CD14-positive monocyte (primary cell): ENCODE measurements around the gene ZNF774. TPM values are rescaled to one million over a fixed set of nuclear protein-coding genes. Genes with fewer than 3 reads are reported as not detected.

Experiments used
- DNase-seq, 3 donors: peaks; one replicate each; pipeline ENCODE4 v3.0.0-alpha.2; 2011 to 2022
- H2AFZ ChIP-seq: 2 replicates; pipeline ENCODE4 v1.6.0; 2012; ENCODE audit warnings: mild to moderate bottlenecking, low read depth, low read length, inconsistent platforms; ENCODE audit not compliant: insufficient read depth, poor library complexity, severe bottlenecking
- H3K27ac ChIP-seq, 2 donors: 1 replicate in 1 of 2; 2 replicates in 1 of 2; pipeline ENCODE4 v1.5.1; 2012 to 2013; ENCODE audit warnings: low read length in 2 of 2, control low read depth in 1 of 2, inconsistent platforms in 1 of 2, low read depth in 1 of 2, mild to moderate bottlenecking in 1 of 2
- H3K27me3 ChIP-seq, 2 donors: one replicate each; pipeline versions ENCODE4 v1.6.0 to v1.6.1; 2011 to 2013; ENCODE audit warnings: low read length in 2 of 2; ENCODE audit not compliant: control insufficient read depth in 2 of 2, insufficient read depth in 2 of 2
- H3K36me3 ChIP-seq, 2 donors: replicated peaks in 1 of 2; 1 replicate in 1 of 2; 2 replicates in 1 of 2; pipeline versions ENCODE4 v1.5.1 to v1.6.1; 2012 to 2013; ENCODE audit warnings: low read length in 2 of 2, control low read depth in 1 of 2, inconsistent platforms in 1 of 2, mild to moderate bottlenecking in 1 of 2; ENCODE audit not compliant: insufficient read depth in 2 of 2, control insufficient read depth in 1 of 2
- H3K4me1 ChIP-seq, 2 donors: 1 replicate in 1 of 2; 2 replicates in 1 of 2; pipeline versions ENCODE4 v1.5.1 to v1.6.1; 2012 to 2013; ENCODE audit warnings: low read length in 2 of 2, control low read depth in 1 of 2, inconsistent platforms in 1 of 2, mild to moderate bottlenecking in 1 of 2, moderate library complexity in 1 of 2; ENCODE audit not compliant: insufficient read depth in 2 of 2, control insufficient read depth in 1 of 2
- H3K4me2 ChIP-seq: replicated peaks from 2 replicates; pipeline ENCODE3; 2012; ENCODE audit warnings: low read length, moderate library complexity, mild to moderate bottlenecking; ENCODE audit not compliant: poor library complexity, severe bottlenecking; ENCODE audit errors: extremely low read depth
- H3K4me3 ChIP-seq, 3 experiments: fragments of 200-600 bp in 1 of 3; sonication (generic) in 1 of 3; replicated peaks in 1 of 3; 1 replicate in 2 of 3; 2 replicates in 1 of 3; pipeline ENCODE4 v1.5.1; 2011 to 2013; ENCODE audit warnings: low read length in 3 of 3, mild to moderate bottlenecking in 3 of 3, control low read depth in 2 of 3, low read depth in 2 of 3, inconsistent platforms in 1 of 3, moderate library complexity in 1 of 3
- H3K79me2 ChIP-seq: 2 replicates; pipeline ENCODE4 v1.6.0; 2012; ENCODE audit warnings: mild to moderate bottlenecking, control low read depth, inconsistent platforms, low read length, moderate library complexity; ENCODE audit not compliant: insufficient read depth
- H3K9ac ChIP-seq: 2 replicates; pipeline ENCODE4 v1.6.0; 2017; ENCODE audit warnings: low read length, mild to moderate bottlenecking; ENCODE audit not compliant: insufficient read depth, poor library complexity, severe bottlenecking
- H3K9me3 ChIP-seq, 2 donors: replicated peaks in 1 of 2; 1 replicate in 1 of 2; 2 replicates in 1 of 2; pipeline versions ENCODE4 v1.5.1 to v1.6.1; 2012 to 2013; ENCODE audit warnings: low read length in 2 of 2, control low read depth in 1 of 2; ENCODE audit not compliant: control insufficient read depth in 1 of 2, insufficient read depth in 1 of 2
- H4K20me1 ChIP-seq: 2 replicates; pipeline ENCODE4 v1.6.0; 2012; ENCODE audit warnings: mild to moderate bottlenecking, low read length, control low read depth, moderate library complexity; ENCODE audit not compliant: insufficient read depth
- H3K27ac Mint-ChIP-seq, 7 donors: one replicate each; pipeline ENCODE4 v1.8.0; 2020; ENCODE audit warnings: mild to moderate bottlenecking in 7 of 7, mixed read lengths in 7 of 7, moderate library complexity in 6 of 7, inconsistent platforms in 2 of 7
- H3K27me3 Mint-ChIP-seq, 3 donors: one replicate each; pipeline ENCODE4 v1.8.0; 2021 to 2022; ENCODE audit warnings: low read depth in 3 of 3, mild to moderate bottlenecking in 3 of 3, mixed read lengths in 3 of 3, moderate library complexity in 3 of 3, inconsistent platforms in 1 of 3
- H3K36me3 Mint-ChIP-seq, 2 donors: one replicate each; pipeline ENCODE4 v1.8.0; 2020; ENCODE audit warnings: mixed read lengths in 2 of 2, inconsistent platforms in 1 of 2, mild to moderate bottlenecking in 1 of 2
- H3K4me1 Mint-ChIP-seq: one replicate; pipeline ENCODE4 v1.8.0; 2020; ENCODE audit warnings: mild to moderate bottlenecking, mixed read lengths
- H3K4me3 Mint-ChIP-seq, 2 donors: one replicate each; pipeline ENCODE4 v1.8.0; 2020; ENCODE audit warnings: mild to moderate bottlenecking in 2 of 2, mixed read lengths in 2 of 2, moderate library complexity in 1 of 2
- H3K9me3 Mint-ChIP-seq, 7 donors: one replicate each; pipeline ENCODE4 v1.8.0; 2020 to 2022; ENCODE audit warnings: mixed read lengths in 7 of 7, mild to moderate bottlenecking in 6 of 7, moderate library complexity in 6 of 7, inconsistent platforms in 2 of 7
- CTCF ChIP-seq: fragments of 200-600 bp; IDR thresholded peaks from one replicate; pipeline ENCODE4 v1.8.0; 2022; ENCODE audit warnings: antibody characterized with exemption, mild to moderate bottlenecking
- WGBS: methylation state at CpG from one replicate; pipeline ENCODE4 v1.1.5; 2013; ENCODE audit warnings: missing lambda C conversion rate; ENCODE audit not compliant: insufficient coverage; 5-methylcytosine and 5-hydroxymethylcytosine counted together
- intact Hi-C, 2 donors: fragments of 100-400 bp; cut with micrococcal nuclease; formaldehyde crosslinking; loops; one replicate each; pipeline versions ENCODE4 v1.15.0 to v1.15.1; 2023
- polyA plus RNA-seq, 3 donors: library from polyadenylated mRNA; depleted of rRNA in 1 of 3; unstranded in 2 of 3; stranded (reverse) in 1 of 3; fragments of 300-500 nt in 2 of 3; fragments of >200 nt in 1 of 3; fragmentation: Illumina TruSeq in 2 of 3; gene quantifications; 1 replicate in 2 of 3; 2 replicates in 1 of 3; pipeline ENCODE4 v1.2.3, GENCODE V29; 2012 to 2021

The ZNF774 gene
- polyA plus RNA-seq, 3 donors, result 0.12 to 0.23 TPM; not detected in 1

- no peak overlapping the region for H3K27ac ChIP-seq
Measured at GRCh38 chr15:90364251-90364650, 12.2 kb downstream of the ZNF774 start.

GRCh38 chr15:90365414-90366055 is 13.5 kb downstream of the ZNF774 start:
- no peak overlapping the region for H2AFZ ChIP-seq
- no peaks in the 10 kb centered on the region for H3K79me2 ChIP-seq
- H3K9me3 Mint-ChIP-seq, result no peaks in the 10 kb centered on the region
- H3K27ac Mint-ChIP-seq, result peak overlapping the region in 1 of 7 donors; percentile 69
- no peak overlapping the region for H3K4me2 ChIP-seq
- intact Hi-C loops, result loop anchor here in 1 of 2 donors (5.0 to 10.0 kb wide), 2 partner anchors 38 to 49 kb away; no protein-coding TSS in a partner anchor
- no peak for TF ChIP-seq CTCF
- no peaks in the 10 kb centered on the region for H3K9me3 ChIP-seq
- peaks cover 46% of the 10 kb centered on the region for H3K4me1 Mint-ChIP-seq
- H3K4me1 ChIP-seq, result peaks cover 45 to 47% of the 10 kb centered on the region in 2 donors
- no peak overlapping the region for H3K9ac ChIP-seq
- no peak overlapping the region for H3K27ac ChIP-seq
- H3K4me3 Mint-ChIP-seq, result no peak overlapping the region
- H3K36me3 Mint-ChIP-seq, result peaks cover 2 to 4% of the 10 kb centered on the region in 2 donors
- DNase-seq, result no peak
- H3K4me3 ChIP-seq, result no peak overlapping the region
- H4K20me1 ChIP-seq, result no peaks in the 10 kb centered on the region
- WGBS, result 92% methylated on average over 9 of the region's 15 CpGs
- no peaks in the 10 kb centered on the region for H3K27me3 ChIP-seq
- peaks cover 0 to 3% (median 2%) of the 10 kb centered on the region in 3 donors for H3K27me3 Mint-ChIP-seq
- H3K36me3 ChIP-seq, result no peaks in the 10 kb centered on the region

More at GRCh38 chr15:90364251-90364650, 12.2 kb downstream of the ZNF774 start:
- TF ChIP-seq CTCF, result no peak
- Histone ChIP-seq H4K20me1 (no peaks in the 10 kb centered on the region), H2AFZ (no peak overlapping the region), H3K9ac (no peak overlapping the region), H3K4me1 (peaks cover 34 to 36% of the 10 kb centered on the region in 2 donors), H3K9me3 (no peaks in the 10 kb centered on the region), H3K4me2 (no peak overlapping the region), H3K27me3 (no peaks in the 10 kb centered on the region), H3K4me3 (no peak overlapping the region), H3K36me3 (no peaks in the 10 kb centered on the region), H3K79me2 (no peaks in the 10 kb centered on the region)
- Mint-ChIP-seq H3K36me3 (peaks cover 2 to 6% of the 10 kb centered on the region in 2 donors), H3K4me1 (peaks cover 37% of the 10 kb centered on the region), H3K4me3 (peak overlapping the region in 1 of 2 donors; percentile 37), H3K9me3 (no peaks in the 10 kb centered on the region), H3K27ac (peak overlapping the region in 1 of 7 donors; percentile 8), H3K27me3 (peaks cover 0 to 3% (median 2%) of the 10 kb centered on the region in 3 donors)
- intact Hi-C loops, result loop anchor here in 1 of 2 donors (10.0 kb wide), 1 partner anchor 51 kb away; no protein-coding TSS in a partner anchor
- no peak for DNase-seq
- 88% methylated on average over 2 of the region's 4 CpGs for whole genome bisulfite sequencing
